ENCODE results near the gene OXTR. TPM values are rescaled to one million over a fixed set of nuclear protein-coding genes. Genes with fewer than 3 reads are reported as not detected.

OXTR gene
- total and polyA plus RNA-seq, 2 experiments from 2014 or later, result 5.5 to 9.3 TPM

DNA sequence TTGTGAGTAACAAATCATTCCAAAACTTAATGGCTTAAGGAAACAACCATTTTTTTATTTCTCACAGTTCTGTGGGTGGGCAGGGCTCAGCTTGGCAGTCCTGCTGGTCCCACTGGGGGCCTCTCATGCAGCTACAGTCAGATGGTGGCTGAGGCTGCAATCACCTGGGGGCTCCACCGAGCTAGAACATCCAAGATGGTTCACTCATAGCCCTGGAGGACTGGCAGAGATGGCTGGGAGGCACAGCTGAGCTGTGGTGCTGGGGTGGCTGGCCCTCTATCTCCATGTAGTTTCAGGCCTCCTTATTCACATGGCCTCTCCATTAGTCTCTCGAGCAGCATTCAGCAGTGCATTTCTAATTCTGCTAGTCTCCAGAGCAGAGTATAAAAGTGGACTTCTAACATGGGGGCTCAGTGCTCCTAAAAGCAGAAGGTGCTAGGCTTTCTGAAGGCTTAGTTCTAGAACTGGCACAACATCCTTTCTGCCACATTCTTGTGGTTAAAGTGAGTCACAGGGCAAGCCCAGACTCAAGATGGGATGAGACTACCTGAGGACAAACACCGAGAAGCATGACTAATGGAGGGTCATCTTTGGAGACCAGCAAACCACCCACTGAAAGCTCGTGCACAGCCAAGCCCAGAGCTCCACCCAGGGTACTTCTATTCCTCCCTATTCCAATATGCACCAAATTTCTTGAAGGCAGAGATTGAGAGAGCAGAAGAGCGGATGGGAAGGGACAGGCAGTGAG, 29.5 kb downstream of the OXTR start:
- H3K27me3 Mint-ChIP-seq (ENCODE audit: insufficient read depth, low read depth, poor library complexity), result peaks cover 8% of the 10 kb centered on the region
- no peaks in the 10 kb centered on the region for H3F3A ChIP-seq (replicated peaks; ENCODE audit: low read depth)
- H3K9me2 ChIP-seq (ENCODE audit: insufficient read depth), result no peaks in the 10 kb centered on the region
- H3K36me3 ChIP-seq (ENCODE audit: insufficient read depth), result no peaks in the 10 kb centered on the region
- no peaks in the 10 kb centered on the region for H3K27me3 ChIP-seq (ENCODE audit: insufficient read depth)
- TF ChIP-seq STAT1 (IDR thresholded peaks at IDR 0.05; ENCODE audit: unreplicated experiment), result no peak
- no peak for TF ChIP-seq ZNF114 (CRISPR knock-in tag; IDR thresholded peaks at IDR 0.05)
- TF ChIP-seq POLR2AphosphoS5 (IDR thresholded peaks at IDR 0.05; ENCODE audit: low read depth), result no peak
- no peak for TF ChIP-seq JUNB (IDR thresholded peaks at IDR 0.05; ENCODE audit: unreplicated experiment)
- TF ChIP-seq, protein P1, sequence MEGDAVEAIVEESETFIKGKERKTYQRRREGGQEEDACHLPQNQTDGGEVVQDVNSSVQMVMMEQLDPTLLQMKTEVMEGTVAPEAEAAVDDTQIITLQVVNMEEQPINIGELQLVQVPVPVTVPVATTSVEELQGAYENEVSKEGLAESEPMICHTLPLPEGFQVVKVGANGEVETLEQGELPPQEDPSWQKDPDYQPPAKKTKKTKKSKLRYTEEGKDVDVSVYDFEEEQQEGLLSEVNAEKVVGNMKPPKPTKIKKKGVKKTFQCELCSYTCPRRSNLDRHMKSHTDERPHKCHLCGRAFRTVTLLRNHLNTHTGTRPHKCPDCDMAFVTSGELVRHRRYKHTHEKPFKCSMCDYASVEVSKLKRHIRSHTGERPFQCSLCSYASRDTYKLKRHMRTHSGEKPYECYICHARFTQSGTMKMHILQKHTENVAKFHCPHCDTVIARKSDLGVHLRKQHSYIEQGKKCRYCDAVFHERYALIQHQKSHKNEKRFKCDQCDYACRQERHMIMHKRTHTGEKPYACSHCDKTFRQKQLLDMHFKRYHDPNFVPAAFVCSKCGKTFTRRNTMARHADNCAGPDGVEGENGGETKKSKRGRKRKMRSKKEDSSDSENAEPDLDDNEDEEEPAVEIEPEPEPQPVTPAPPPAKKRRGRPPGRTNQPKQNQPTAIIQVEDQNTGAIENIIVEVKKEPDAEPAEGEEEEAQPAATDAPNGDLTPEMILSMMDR (conservative IDR thresholded peaks at IDR 0.05; ENCODE audit: low read depth in 2 of 2), result no peak
- no peak for TF ChIP-seq CREB1 (CRISPR knock-in tag; IDR thresholded peaks at IDR 0.05; ENCODE audit: low read depth)
- no peak for TF ChIP-seq ZNF331 (CRISPR knock-in tag; IDR thresholded peaks at IDR 0.05; ENCODE audit: low read depth)
- no peak for TF ChIP-seq EZH2 (IDR thresholded peaks at IDR 0.05; ENCODE audit: low read depth, unreplicated experiment)
- no peak for TF ChIP-seq NANOG (IDR thresholded peaks at IDR 0.05; ENCODE audit: borderline replicate concordance)
- no peak for TF ChIP-seq ETS1 (IDR thresholded peaks at IDR 0.05)
- no peak for TF ChIP-seq EZH2phosphoT487 (IDR thresholded peaks at IDR 0.05; ENCODE audit: unreplicated experiment)
- TF ChIP-seq, protein P2, sequence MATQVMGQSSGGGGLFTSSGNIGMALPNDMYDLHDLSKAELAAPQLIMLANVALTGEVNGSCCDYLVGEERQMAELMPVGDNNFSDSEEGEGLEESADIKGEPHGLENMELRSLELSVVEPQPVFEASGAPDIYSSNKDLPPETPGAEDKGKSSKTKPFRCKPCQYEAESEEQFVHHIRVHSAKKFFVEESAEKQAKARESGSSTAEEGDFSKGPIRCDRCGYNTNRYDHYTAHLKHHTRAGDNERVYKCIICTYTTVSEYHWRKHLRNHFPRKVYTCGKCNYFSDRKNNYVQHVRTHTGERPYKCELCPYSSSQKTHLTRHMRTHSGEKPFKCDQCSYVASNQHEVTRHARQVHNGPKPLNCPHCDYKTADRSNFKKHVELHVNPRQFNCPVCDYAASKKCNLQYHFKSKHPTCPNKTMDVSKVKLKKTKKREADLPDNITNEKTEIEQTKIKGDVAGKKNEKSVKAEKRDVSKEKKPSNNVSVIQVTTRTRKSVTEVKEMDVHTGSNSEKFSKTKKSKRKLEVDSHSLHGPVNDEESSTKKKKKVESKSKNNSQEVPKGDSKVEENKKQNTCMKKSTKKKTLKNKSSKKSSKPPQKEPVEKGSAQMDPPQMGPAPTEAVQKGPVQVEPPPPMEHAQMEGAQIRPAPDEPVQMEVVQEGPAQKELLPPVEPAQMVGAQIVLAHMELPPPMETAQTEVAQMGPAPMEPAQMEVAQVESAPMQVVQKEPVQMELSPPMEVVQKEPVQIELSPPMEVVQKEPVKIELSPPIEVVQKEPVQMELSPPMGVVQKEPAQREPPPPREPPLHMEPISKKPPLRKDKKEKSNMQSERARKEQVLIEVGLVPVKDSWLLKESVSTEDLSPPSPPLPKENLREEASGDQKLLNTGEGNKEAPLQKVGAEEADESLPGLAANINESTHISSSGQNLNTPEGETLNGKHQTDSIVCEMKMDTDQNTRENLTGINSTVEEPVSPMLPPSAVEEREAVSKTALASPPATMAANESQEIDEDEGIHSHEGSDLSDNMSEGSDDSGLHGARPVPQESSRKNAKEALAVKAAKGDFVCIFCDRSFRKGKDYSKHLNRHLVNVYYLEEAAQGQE (IDR thresholded peaks at IDR 0.05; ENCODE audit: unreplicated experiment), result no peak
- no peak for TF ChIP-seq ZNF462 (CRISPR knock-in tag; IDR thresholded peaks at IDR 0.05)
- no peak for DNase-seq (ENCODE audit: low spot score)
- no peaks in the 10 kb centered on the region for H3K36me3 Mint-ChIP-seq (ENCODE audit: low read depth)
- peaks cover 31% of the 10 kb centered on the region for H3K4me1 Mint-ChIP-seq
- H4K20me1 ChIP-seq (replicated peaks; ENCODE audit: insufficient read depth), result no peaks in the 10 kb centered on the region
- H3K27ac ChIP-seq (ENCODE audit: low read depth), result no peak overlapping the region
- H3K4me2 ChIP-seq, result no peak overlapping the region
- no peak overlapping the region for H3K4me3 Mint-ChIP-seq
- H3K27ac Mint-ChIP-seq, result no peak overlapping the region
- no peak for ATAC-seq
- no peak overlapping the region for H3K4me3 ChIP-seq
- peaks cover 25% of the 10 kb centered on the region for H3K4me1 ChIP-seq (ENCODE audit: insufficient read depth)
- no peaks in the 10 kb centered on the region for H3K79me2 ChIP-seq (replicated peaks; ENCODE audit: insufficient read depth)
- no peak overlapping the region for H2AFZ ChIP-seq
- no peaks in the 10 kb centered on the region for H3K9me3 Mint-ChIP-seq
